ENCODE measurements around the gene LCNL1. TPM values are rescaled to one million over a fixed set of nuclear protein-coding genes. Genes with fewer than 3 reads are reported as not detected.
A peak's percentile ranks its signal among the peaks of the same experiment; 100 is the strongest.

LCNL1 gene
- total and polyA plus RNA-seq, 2 of the 13 experiments (the other 11 are each of a cell fraction or from before 2014, with no cell fraction given) = not detected

GRCh38 chr9:136947028-136947891, 35.5 kb upstream of the LCNL1 start (continued):
- TF ChIP-seq ARID4A (CRISPR knock-in tag; IDR thresholded peaks at IDR 0.05; ENCODE audit: borderline replicate concordance) (no peak), ZNF652 (CRISPR knock-in tag; IDR thresholded peaks at IDR 0.05; ENCODE audit: borderline replicate concordance, low read depth) (no peak), YY1 (IDR thresholded peaks at IDR 0.05; ENCODE audit: insufficient read depth, insufficient replicate concordance, low read depth, low read length) (no peak), THAP7 (CRISPR knock-in tag; IDR thresholded peaks at IDR 0.05) (no peak), ZNF704 (CRISPR knock-in tag; IDR thresholded peaks at IDR 0.05; ENCODE audit: borderline replicate concordance) (no peak), CAMTA2 (CRISPR knock-in tag; IDR thresholded peaks at IDR 0.05; ENCODE audit: borderline replicate concordance) (no peak), ARNT (IDR thresholded peaks at IDR 0.05) (no peak), ZNF18 (CRISPR knock-in tag; IDR thresholded peaks at IDR 0.05; ENCODE audit: insufficient replicate concordance) (peak; percentile 20), ZNF12 (CRISPR knock-in tag; IDR thresholded peaks at IDR 0.05) (no peak), DR1 (CRISPR knock-in tag; IDR thresholded peaks at IDR 0.05) (0 out of 2 replicates have a peak, but pooled peaks have one; percentile 2), ZMYM2 (CRISPR knock-in tag; IDR thresholded peaks at IDR 0.05) (no peak), DMAP1 (CRISPR knock-in tag; IDR thresholded peaks at IDR 0.05) (no peak), GATAD1 (CRISPR knock-in tag; IDR thresholded peaks at IDR 0.05) (no peak), SOX5 (CRISPR knock-in tag; IDR thresholded peaks at IDR 0.05; ENCODE audit: borderline replicate concordance) (no peak), HNRNPLL (IDR thresholded peaks at IDR 0.05; ENCODE audit: low read depth, low read length, poor library complexity, severe bottlenecking) (peak; percentile 16), NAIF1 (CRISPR knock-in tag; IDR thresholded peaks at IDR 0.05; ENCODE audit: borderline replicate concordance) (no peak), NFYC (CRISPR knock-in tag; IDR thresholded peaks at IDR 0.05) (no peak), IKZF1 (IDR thresholded peaks at IDR 0.05) (no peak), JUN (CRISPR knock-in tag; IDR thresholded peaks at IDR 0.05) (no peak), ZKSCAN1 (IDR thresholded peaks at IDR 0.05; ENCODE audit: low read length) (peak; percentile 67), ZNF549 (CRISPR knock-in tag; IDR thresholded peaks at IDR 0.05) (no peak), ZNF879 (CRISPR knock-in tag; IDR thresholded peaks at IDR 0.05) (no peak), RBFOX2 (IDR thresholded peaks at IDR 0.05; ENCODE audit: low read depth, low read length) (0 out of 2 replicates have a peak, but pooled peaks have one; percentile 20), CBX5 (CRISPR knock-in tag; IDR thresholded peaks at IDR 0.05; ENCODE audit: borderline replicate concordance) (no peak)
